Lower leg skin (tissue), 4 donors: ENCODE data around the gene SRSF7. TPM values are rescaled to one million over a fixed set of nuclear protein-coding genes. Genes with fewer than 3 reads are reported as not detected.
"Not testable (repeated sequence)": the region's sequence is repeated elsewhere in the genome, so short reads cannot be mapped to it uniquely, and the experiment has no call there.

Experiments used
- DNase-seq, 2 donors: peaks; one replicate each; pipeline ENCODE4 v3.0.0-alpha.2; 2019; ENCODE audit warnings: low spot score in 2 of 2
- H3K4me3 ChIP-seq: fragments of 200-600 bp; sonication (generic); 2 replicates; pipeline ENCODE4 v1.5.1; 2017; ENCODE audit warnings: mild to moderate bottlenecking, low read depth; ENCODE audit not compliant: poor library complexity, severe bottlenecking
- CTCF ChIP-seq, 3 donors: fragments of 450-650 bp; IDR thresholded peaks; one replicate each; pipeline ENCODE4 v1.5.1; 2016; ENCODE audit warnings: antibody characterized with exemption in 3 of 3, mild to moderate bottlenecking in 3 of 3, moderate library complexity in 2 of 3
- POLR2A ChIP-seq, 2 donors: fragments of 450-650 bp; IDR thresholded peaks; one replicate each; pipeline ENCODE4 v1.6.1; 2016 to 2017; ENCODE audit warnings: antibody characterized with exemption in 2 of 2, mild to moderate bottlenecking in 1 of 2, moderate library complexity in 1 of 2
- WGBS, 2 donors: methylation state at CpG; one replicate each; pipeline ENCODE4 v1.1.5; 2018; 5-methylcytosine and 5-hydroxymethylcytosine counted together
- intact Hi-C: fragments of 100-400 bp; cut with DNase I; formaldehyde crosslinking; loops from one replicate; pipeline ENCODE4 v1.15.0; 2023; ENCODE audit warnings: low total_unique reads
- total RNA-seq, 4 donors: library from RNA; depleted of rRNA; stranded (reverse); fragments of >200 nt; gene quantifications; one replicate each; pipeline ENCODE4 v1.1.0, GENCODE V29; 2016

SRSF7 gene
- total RNA-seq, 4 donors from 2014 or later = 69.7 to 77.1 (median 72.8) TPM

DNA sequence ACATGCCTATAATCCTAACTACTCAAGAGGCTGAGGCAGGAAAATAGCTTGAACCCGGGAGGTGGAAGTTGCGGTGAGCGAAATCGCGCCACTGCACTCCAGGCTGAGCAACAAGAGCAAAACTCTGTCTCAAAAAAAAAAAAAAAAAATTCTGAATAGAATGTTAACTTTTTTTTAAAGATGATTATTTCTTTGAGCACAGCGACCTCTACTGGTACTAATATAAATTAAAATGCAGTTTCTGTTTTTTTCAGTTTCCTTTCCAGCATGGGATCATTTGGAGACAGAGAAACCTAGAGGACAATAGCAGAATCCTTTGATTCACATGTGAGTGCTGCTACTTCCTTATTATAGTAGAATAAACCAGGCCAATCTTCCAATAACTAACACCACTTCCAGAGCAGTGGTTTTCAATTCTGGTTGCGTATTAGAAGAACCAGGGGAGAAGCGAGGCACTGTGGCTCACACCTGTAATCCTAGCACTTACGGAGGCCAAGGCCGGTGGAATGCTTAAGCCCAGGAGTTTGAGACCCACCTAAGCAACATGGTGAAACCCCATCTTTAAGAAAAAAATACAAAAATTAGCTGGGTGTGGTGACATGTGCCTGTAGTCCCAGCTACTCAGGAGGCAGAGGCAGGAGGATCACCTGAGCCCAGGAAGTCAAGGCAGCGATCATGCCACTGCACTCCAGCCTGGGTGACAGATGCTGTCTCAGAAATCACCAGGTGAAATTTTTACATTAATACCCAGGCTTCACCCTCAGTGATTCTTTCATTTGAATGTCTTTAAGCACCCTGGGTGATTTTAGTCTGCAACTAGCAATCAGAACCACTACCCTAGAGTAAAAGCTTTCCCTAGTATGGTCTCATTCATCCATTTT is 10.1 kb downstream of the SRSF7 start:
- 64 to 65% methylated on average over 11 of the region's 11 CpGs for WGBS, 2 donors
- peak in 1 of 3 donors; percentile 49 for TF ChIP-seq CTCF (IDR thresholded peaks at IDR 0.05)
- TF ChIP-seq POLR2A (IDR thresholded peaks at IDR 0.05) = no peak
- peak in 1 of 2 donors; percentile 46 for DNase-seq
- no peak overlapping the region for H3K4me3 ChIP-seq
- intact Hi-C loops = loop anchor here (5.0 kb wide), 1 partner anchor 159 kb away; no protein-coding TSS in a partner anchor

DNA sequence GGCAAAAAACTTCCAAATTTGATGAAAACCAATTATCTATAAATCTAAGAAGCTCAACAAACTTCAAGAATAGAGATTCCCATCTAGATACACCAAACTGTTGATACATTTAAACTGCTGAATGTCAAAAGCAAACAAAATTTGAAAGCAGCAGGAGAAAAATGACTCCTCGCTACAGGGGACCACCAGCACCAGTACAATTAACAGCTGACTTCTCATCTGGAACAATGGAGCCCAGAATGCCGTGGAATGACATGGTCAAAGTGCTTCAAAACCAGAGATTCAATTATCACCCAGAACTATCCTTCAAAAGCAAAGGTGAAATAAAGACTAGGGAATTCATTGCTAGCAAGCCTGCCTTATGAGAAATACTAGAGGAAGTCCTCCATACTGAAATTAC is 11.6 kb downstream of the SRSF7 start:
- DNase-seq = no peak
- 92 to 94% methylated on average over 2 of the region's 2 CpGs for WGBS, 2 donors
- no peak overlapping the region for H3K4me3 ChIP-seq
- TF ChIP-seq POLR2A (IDR thresholded peaks at IDR 0.05) (no peak), CTCF (IDR thresholded peaks at IDR 0.05) (no peak)
- intact Hi-C loops = no loop called here

- no peak for TF ChIP-seq POLR2A (IDR thresholded peaks at IDR 0.05)
- TF ChIP-seq CTCF (IDR thresholded peaks at IDR 0.05) = no peak
- intact Hi-C loops = no loop called here
- 91 to 96% methylated on average over 3 of the region's 3 CpGs for whole genome bisulfite sequencing, 2 donors
- H3K4me3 ChIP-seq = no peak overlapping the region
- DNase-seq = peak in 1 of 2 donors; percentile 65
Measured at GRCh38 chr2:38737925-38738324, 13.2 kb downstream of the SRSF7 start.

DNA sequence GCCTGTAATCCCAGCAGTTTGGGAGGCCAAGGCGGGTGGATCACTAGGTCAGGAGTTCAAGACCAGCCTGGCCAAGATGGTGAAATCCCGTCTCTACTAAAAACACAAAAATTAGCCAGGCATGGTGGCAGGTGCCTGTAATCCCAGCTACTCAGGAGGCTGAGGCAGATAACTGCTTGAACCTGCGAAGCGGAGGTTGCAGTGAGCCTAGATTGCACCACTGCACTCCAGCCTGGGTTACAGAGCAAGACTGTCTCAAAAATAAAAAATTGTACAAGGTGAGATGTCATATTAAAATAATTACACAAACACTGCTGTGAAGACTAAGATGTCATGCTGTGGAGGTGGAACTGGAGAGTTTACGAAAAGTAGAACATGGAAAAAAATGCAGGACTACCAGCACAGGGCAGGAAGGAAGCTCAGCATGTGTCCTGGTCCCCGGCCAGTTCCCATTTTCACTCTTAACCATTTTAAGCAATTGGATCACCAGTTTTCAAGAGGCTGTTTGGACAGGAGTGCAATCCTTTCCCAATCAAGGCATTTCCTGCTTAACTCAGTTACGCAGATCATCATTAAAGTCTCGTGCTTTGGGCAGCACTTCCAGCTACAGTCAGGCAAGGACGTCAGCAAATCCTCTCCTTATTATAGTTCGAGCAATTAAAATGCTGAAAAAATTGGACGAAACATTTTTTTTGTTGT is 14.0 kb downstream of the SRSF7 start:
- intact Hi-C loops, H3K4me3 ChIP-seq: not testable (repeated sequence)
- WGBS, 2 donors = 84% methylated on average over 11 of the region's 11 CpGs
- peak; percentile 73 to 84 for DNase-seq

- TF ChIP-seq POLR2A (IDR thresholded peaks at IDR 0.05) = no peak
- TF ChIP-seq CTCF (IDR thresholded peaks at IDR 0.05) = no peak
- intact Hi-C loops = no loop called here
- 71 to 81% methylated on average over 4 of the region's 4 CpGs for WGBS, 2 donors
- DNase-seq = peak in 1 of 2 donors; percentile 42
- H3K4me3 ChIP-seq = no peak overlapping the region
Measured at GRCh38 chr2:38735999-38736320, 15.2 kb downstream of the SRSF7 start.

GRCh38 chr2:38734299-38735058 is 16.7 kb downstream of the SRSF7 start:
- no peak overlapping the region for H3K4me3 ChIP-seq
- 58 to 71% methylated on average over 9 of the region's 9 CpGs for WGBS, 2 donors
- TF ChIP-seq CTCF (IDR thresholded peaks at IDR 0.05) (no peak), POLR2A (IDR thresholded peaks at IDR 0.05) (no peak)
- intact Hi-C loops = no loop called here
- DNase-seq = peak in 1 of 2 donors; percentile 45
